ENCODE measurements around the gene ADRA2B.

GRCh38 chr2:96139181-96139758, 22.9 kb upstream of the ADRA2B start:
- TF ChIP-seq POLR2A (IDR thresholded peaks at IDR 0.05) (no peak), CTCF (IDR thresholded peaks at IDR 0.05) (no peak)

All from Peyer's patch (tissue), 4 donors.